Measurements from ENCODE around the gene NHLRC4. TPM values are rescaled to one million over a fixed set of nuclear protein-coding genes. Genes with fewer than 3 reads are reported as not detected.

Gene NHLRC4
- total and polyA plus RNA-seq, 2 donors (not counting 1 experiment from before 2014, with no cell fraction given), result 2.2 to 4.2 TPM

DNA sequence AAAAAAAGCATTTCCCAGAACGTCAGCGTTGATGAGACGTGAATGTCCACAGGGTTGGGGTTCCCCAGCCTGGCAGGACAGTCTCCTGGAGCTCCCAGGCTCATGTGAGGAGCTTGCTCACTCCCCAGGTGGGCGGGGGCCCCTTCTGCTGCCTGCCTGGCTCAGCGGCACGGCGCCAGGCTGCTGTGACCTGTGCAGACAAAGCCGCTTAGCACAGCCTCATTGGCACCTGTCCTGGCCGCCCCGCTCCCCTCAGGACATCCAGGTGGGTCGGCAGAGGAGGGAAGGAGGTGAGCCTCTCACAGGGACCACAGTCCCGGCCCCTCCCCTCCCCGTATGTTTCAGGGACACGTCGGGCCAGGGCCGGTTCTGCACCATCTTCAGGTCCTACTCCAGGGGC is 51.0 kb downstream of the NHLRC4 start:
- CTCF ChIA-PET, result no interaction called here
- intact Hi-C loops (cut with micrococcal nuclease), result no loop called here
- Histone ChIP-seq H3K4me3 (ENCODE audit: control extremely low read depth in 1 of 5, extremely low read depth in 1 of 5, insufficient read depth in 1 of 5, low read depth in 2 of 5, low read length in 4 of 5) (no peak overlapping the region), H3K36me3 (replicated peaks in 1 of 2; ENCODE audit: control extremely low read depth in 1 of 2, control insufficient read depth in 1 of 2, extremely low read depth in 1 of 2, insufficient read depth in 2 of 2, low read length in 1 of 2) (no peaks in the 10 kb centered on the region), H2AFZ (ENCODE audit: insufficient read depth, low read depth, low read length, poor library complexity, severe bottlenecking) (no peak overlapping the region), H3K9me3 (ENCODE audit: control extremely low read depth in 1 of 3, control insufficient read depth in 2 of 3, insufficient read depth in 1 of 3, low read length in 2 of 3) (no peaks in the 10 kb centered on the region), H3K4me1 (ENCODE audit: control insufficient read depth in 2 of 2, insufficient read depth in 2 of 2, low read length in 2 of 2) (peaks cover 0 to 3% of the 10 kb centered on the region in 2 donors), H4K20me1 (ENCODE audit: control insufficient read depth, insufficient read depth, low read length, poor library complexity, severe bottlenecking) (peaks cover 15% of the 10 kb centered on the region), H3K9ac (ENCODE audit: low read length) (no peak overlapping the region), H3K79me2 (ENCODE audit: control insufficient read depth, insufficient read depth, low read length) (peaks cover 21% of the 10 kb centered on the region), H3K27me3 (replicated peaks in 1 of 4; ENCODE audit: control extremely low read depth in 1 of 4, control insufficient read depth in 3 of 4, insufficient read depth in 4 of 4, low read length in 3 of 4) (no peaks in the 10 kb centered on the region), H3K4me2 (replicated peaks; ENCODE audit: low read depth, low read length, poor library complexity, severe bottlenecking) (no peak overlapping the region), H3K27ac (ENCODE audit: low read length in 2 of 2) (no peak overlapping the region)
- 94% methylated on average over 13 of the region's 16 CpGs for WGBS (ENCODE audit: insufficient coverage)
- Mint-ChIP-seq H3K4me3 (no peak overlapping the region), H3K27ac (no peak overlapping the region), H3K27me3 (no peaks in the 10 kb centered on the region), H3K9me3 (ENCODE audit: insufficient read depth) (no peaks in the 10 kb centered on the region), H3K4me1 (peaks cover 9% of the 10 kb centered on the region)
- ATAC-seq (ENCODE audit: low read depth), result no peak
- no peak for DNase-seq
- TF ChIP-seq EZH2 (IDR thresholded peaks at IDR 0.05; ENCODE audit: borderline replicate concordance, insufficient read depth, low read depth, low read length, poor library complexity, severe bottlenecking), result no peak
- TF ChIP-seq CTCF (IDR thresholded peaks at IDR 0.05), result no peak
- POLR2A ChIA-PET, result no interaction called here

Small RNAs within 50 kb of the gene (small RNA-seq; reads per million reads assigned to genes)
- gene MIR3176 (ENCODE audit: insufficient read length, low read depth, low replicate concordance) (not detected), gene MIR5587 (ENCODE audit: insufficient read length, low read depth, low replicate concordance) (not detected), gene Z98883.1 (ENCODE audit: insufficient read length, low read depth, low replicate concordance) (not detected)

Other genes with a start within 250 kb of the NHLRC4 start
- 37.6 and 40.8 TPM in 2 replicates for gene AXIN1, start 214.3 kb upstream of the NHLRC4 start, total RNA-seq
- 35.4 and 39.0 TPM in 2 replicates for gene AXIN1, start 214.3 kb upstream of the NHLRC4 start, polyA plus RNA-seq
- 44.3 and 45.1 TPM in 2 replicates for gene MRPL28, start 196.5 kb upstream of the NHLRC4 start, total RNA-seq
- gene MRPL28, start 196.5 kb upstream of the NHLRC4 start, polyA plus RNA-seq, result 47.7 and 67.7 TPM in 2 replicates
- 47.4 and 50.8 TPM in 2 replicates for gene PGAP6, start 185.0 kb upstream of the NHLRC4 start, total RNA-seq
- 132 and 158 TPM in 2 replicates for gene PGAP6, start 185.0 kb upstream of the NHLRC4 start, polyA plus RNA-seq
- gene NME4, start 169.8 kb upstream of the NHLRC4 start, total RNA-seq, result 43.3 and 48.7 TPM in 2 replicates
- gene NME4, start 169.8 kb upstream of the NHLRC4 start, polyA plus RNA-seq, result 61.9 and 77.9 TPM in 2 replicates
- gene DECR2, start 165.1 kb upstream of the NHLRC4 start, total RNA-seq, result 9.0 and 11.0 TPM in 2 replicates
- gene DECR2, start 165.1 kb upstream of the NHLRC4 start, polyA plus RNA-seq, result 16.3 and 19.6 TPM in 2 replicates
- 57.2 and 60.6 TPM in 2 replicates for gene RAB11FIP3, start 141.4 kb upstream of the NHLRC4 start, total RNA-seq
- 24.3 and 29.9 TPM in 2 replicates for gene RAB11FIP3, start 141.4 kb upstream of the NHLRC4 start, polyA plus RNA-seq
- gene CAPN15, start 39.3 kb upstream of the NHLRC4 start, total RNA-seq, result 67.2 and 68.0 TPM in 2 replicates
- gene CAPN15, start 39.3 kb upstream of the NHLRC4 start, polyA plus RNA-seq, result 48.0 and 77.2 TPM in 2 replicates
- gene PRR35, start 6.6 kb upstream of the NHLRC4 start, total RNA-seq, result not detected in 2 replicates
- not detected in 2 replicates for gene PRR35, start 6.6 kb upstream of the NHLRC4 start, polyA plus RNA-seq
- gene PIGQ, start 3.0 kb downstream of the NHLRC4 start, total RNA-seq, result 68.5 and 79.5 TPM in 2 replicates
- 56.7 and 56.9 TPM in 2 replicates for gene PIGQ, start 3.0 kb downstream of the NHLRC4 start, polyA plus RNA-seq
- 25.5 and 26.9 TPM in 2 replicates for gene RAB40C, start 23.1 kb downstream of the NHLRC4 start, total RNA-seq
- 12.7 and 15.0 TPM in 2 replicates for gene RAB40C, start 23.1 kb downstream of the NHLRC4 start, polyA plus RNA-seq
- gene WFIKKN1, start 64.0 kb downstream of the NHLRC4 start, total RNA-seq, result 0.84 and 0.90 TPM in 2 replicates
- gene WFIKKN1, start 64.0 kb downstream of the NHLRC4 start, polyA plus RNA-seq, result 0.53 and 0.64 TPM in 2 replicates
- 47.2 and 56.6 TPM in 2 replicates for gene METTL26, start 69.3 kb downstream of the NHLRC4 start, total RNA-seq
- gene METTL26, start 69.3 kb downstream of the NHLRC4 start, polyA plus RNA-seq, result 77.7 and 140 TPM in 2 replicates
- 29.2 and 31.6 TPM in 2 replicates for gene MCRIP2, start 74.8 kb downstream of the NHLRC4 start, total RNA-seq
- gene MCRIP2, start 74.8 kb downstream of the NHLRC4 start, polyA plus RNA-seq, result 28.5 and 46.0 TPM in 2 replicates
- gene WDR90, start 82.4 kb downstream of the NHLRC4 start, total RNA-seq, result 34.7 and 45.0 TPM in 2 replicates
- gene WDR90, start 82.4 kb downstream of the NHLRC4 start, polyA plus RNA-seq, result 23.1 and 25.7 TPM in 2 replicates
- gene RHOT2, start 101.1 kb downstream of the NHLRC4 start, total RNA-seq, result 207 and 215 TPM in 2 replicates
- 461 and 536 TPM in 2 replicates for gene RHOT2, start 101.1 kb downstream of the NHLRC4 start, polyA plus RNA-seq
- 0.76 and 1.0 TPM in 2 replicates for gene RHBDL1, start 108.7 kb downstream of the NHLRC4 start, total RNA-seq
- 1.6 and 2.9 TPM in 2 replicates for gene RHBDL1, start 108.7 kb downstream of the NHLRC4 start, polyA plus RNA-seq
- 91.2 and 94.3 TPM in 2 replicates for gene STUB1, start 113.4 kb downstream of the NHLRC4 start, total RNA-seq
- gene STUB1, start 113.4 kb downstream of the NHLRC4 start, polyA plus RNA-seq, result 116 and 128 TPM in 2 replicates
- gene JMJD8, start 117.3 kb downstream of the NHLRC4 start, total RNA-seq, result 41.3 and 46.3 TPM in 2 replicates
- gene JMJD8, start 117.3 kb downstream of the NHLRC4 start, polyA plus RNA-seq, result 61.1 and 69.3 TPM in 2 replicates
- gene WDR24, start 123.4 kb downstream of the NHLRC4 start, total RNA-seq, result 16.8 and 19.1 TPM in 2 replicates
- gene WDR24, start 123.4 kb downstream of the NHLRC4 start, polyA plus RNA-seq, result 16.8 and 17.5 TPM in 2 replicates
- 3.5 and 5.8 TPM in 2 replicates for gene FBXL16, start 138.8 kb downstream of the NHLRC4 start, total RNA-seq
- 1.5 and 2.2 TPM in 2 replicates for gene FBXL16, start 138.8 kb downstream of the NHLRC4 start, polyA plus RNA-seq
- gene METRN, start 148.1 kb downstream of the NHLRC4 start, total RNA-seq, result 6.7 and 10.4 TPM in 2 replicates
- gene METRN, start 148.1 kb downstream of the NHLRC4 start, polyA plus RNA-seq, result 2.6 and 6.9 TPM in 2 replicates
- 41.0 and 53.6 TPM in 2 replicates for gene ANTKMT, start 154.1 kb downstream of the NHLRC4 start, total RNA-seq
- gene ANTKMT, start 154.1 kb downstream of the NHLRC4 start, polyA plus RNA-seq, result 37.9 and 54.1 TPM in 2 replicates
- 11.2 and 11.8 TPM in 2 replicates for gene CCDC78, start 159.4 kb downstream of the NHLRC4 start, total RNA-seq
- 15.9 and 34.2 TPM in 2 replicates for gene CCDC78, start 159.4 kb downstream of the NHLRC4 start, polyA plus RNA-seq
- 32.0 and 32.3 TPM in 2 replicates for gene HAGHL, start 160.1 kb downstream of the NHLRC4 start, total RNA-seq
- 40.4 and 87.1 TPM in 2 replicates for gene HAGHL, start 160.1 kb downstream of the NHLRC4 start, polyA plus RNA-seq
- 59.4 and 67.6 TPM in 2 replicates for gene CIAO3, start 174.0 kb downstream of the NHLRC4 start, total RNA-seq
- 45.4 and 68.4 TPM in 2 replicates for gene CIAO3, start 174.0 kb downstream of the NHLRC4 start, polyA plus RNA-seq
- not detected in 2 replicates for gene MSLN, start 193.7 kb downstream of the NHLRC4 start, total RNA-seq
- gene MSLN, start 193.7 kb downstream of the NHLRC4 start, polyA plus RNA-seq, result not detected in 2 replicates
- 34.7 and 38.5 TPM in 2 replicates for gene RPUSD1, start 221.4 kb downstream of the NHLRC4 start, total RNA-seq
- 28.6 and 46.1 TPM in 2 replicates for gene RPUSD1, start 221.4 kb downstream of the NHLRC4 start, polyA plus RNA-seq
- gene CHTF18, start 221.6 kb downstream of the NHLRC4 start, total RNA-seq, result 76.1 and 77.9 TPM in 2 replicates
- 72.3 and 112 TPM in 2 replicates for gene CHTF18, start 221.6 kb downstream of the NHLRC4 start, polyA plus RNA-seq
- gene GNG13, start 233.7 kb downstream of the NHLRC4 start, total RNA-seq, result not detected in 2 replicates
- gene GNG13, start 233.7 kb downstream of the NHLRC4 start, polyA plus RNA-seq, result not detected in 2 replicates